ENCODE measurements around the gene OR2A14.

- TF ChIP-seq EZH2phosphoT487 (conservative IDR thresholded peaks at IDR 0.05; ENCODE audit: low read length) (no peak), CTCF (IDR thresholded peaks at IDR 0.05; ENCODE audit: insufficient read depth, low read length, poor library complexity, severe bottlenecking) (no peak)
Observed at GRCh38 chr7:144132262-144132661, 9.3 kb downstream of the OR2A14 start.

Data from SU-DHL-6 (cell line).